ENCODE data around the gene ST6GALNAC2.

The ST6GALNAC2 gene

DNA sequence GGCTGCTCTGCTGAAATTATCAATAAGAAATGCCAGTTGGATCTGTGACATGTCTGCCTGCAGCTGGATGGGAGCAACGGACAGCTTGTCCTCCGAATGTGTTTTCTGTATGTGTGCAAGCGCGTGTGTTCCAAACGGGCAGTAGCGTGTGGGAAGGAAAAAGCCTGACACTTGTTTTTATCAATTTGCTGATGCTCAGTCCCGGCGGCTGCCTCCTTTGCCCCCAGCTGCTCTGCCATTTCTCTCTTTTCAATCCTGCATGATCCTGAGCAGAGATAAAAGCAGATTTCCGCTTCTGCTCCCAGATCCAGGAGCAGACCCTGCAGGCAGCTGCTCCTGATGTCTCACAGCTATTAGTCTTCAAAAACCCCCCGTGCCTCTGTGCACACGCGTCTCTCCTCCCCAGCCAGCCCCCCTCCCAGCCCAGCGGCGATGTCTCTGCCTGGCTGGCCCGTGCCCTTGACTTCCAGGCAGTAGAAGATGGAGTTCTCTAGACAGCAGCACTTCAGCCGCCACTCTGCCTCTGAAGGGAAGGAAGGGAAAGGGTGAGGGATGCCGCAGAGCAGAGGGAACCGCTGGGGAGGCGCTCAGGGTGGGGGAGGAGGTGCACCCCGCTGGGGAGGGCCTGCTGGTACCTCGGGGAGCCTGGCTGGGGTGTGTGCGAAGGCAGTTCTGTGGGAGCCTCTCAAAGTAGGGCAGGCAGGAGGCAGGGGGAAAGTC is 41.7 kb downstream of the ST6GALNAC2 start:
- Histone ChIP-seq H3K4me1 (ENCODE audit: control insufficient read depth in 1 of 2, insufficient read depth in 1 of 2, low read depth in 1 of 2, low read length in 1 of 2) (peaks cover 4 to 27% of the 10 kb centered on the region in 2 experiments), H3K36me3 (no peaks in the 10 kb centered on the region), H3K27ac (no peak overlapping the region), H3K4me3 (ENCODE audit: low read depth in 1 of 2, low read length in 1 of 2) (no peak overlapping the region), H3K9me3 (no peaks in the 10 kb centered on the region), H3K27me3 (peaks cover 76% of the 10 kb centered on the region)
- TF ChIP-seq, protein P1, sequence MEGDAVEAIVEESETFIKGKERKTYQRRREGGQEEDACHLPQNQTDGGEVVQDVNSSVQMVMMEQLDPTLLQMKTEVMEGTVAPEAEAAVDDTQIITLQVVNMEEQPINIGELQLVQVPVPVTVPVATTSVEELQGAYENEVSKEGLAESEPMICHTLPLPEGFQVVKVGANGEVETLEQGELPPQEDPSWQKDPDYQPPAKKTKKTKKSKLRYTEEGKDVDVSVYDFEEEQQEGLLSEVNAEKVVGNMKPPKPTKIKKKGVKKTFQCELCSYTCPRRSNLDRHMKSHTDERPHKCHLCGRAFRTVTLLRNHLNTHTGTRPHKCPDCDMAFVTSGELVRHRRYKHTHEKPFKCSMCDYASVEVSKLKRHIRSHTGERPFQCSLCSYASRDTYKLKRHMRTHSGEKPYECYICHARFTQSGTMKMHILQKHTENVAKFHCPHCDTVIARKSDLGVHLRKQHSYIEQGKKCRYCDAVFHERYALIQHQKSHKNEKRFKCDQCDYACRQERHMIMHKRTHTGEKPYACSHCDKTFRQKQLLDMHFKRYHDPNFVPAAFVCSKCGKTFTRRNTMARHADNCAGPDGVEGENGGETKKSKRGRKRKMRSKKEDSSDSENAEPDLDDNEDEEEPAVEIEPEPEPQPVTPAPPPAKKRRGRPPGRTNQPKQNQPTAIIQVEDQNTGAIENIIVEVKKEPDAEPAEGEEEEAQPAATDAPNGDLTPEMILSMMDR (IDR thresholded peaks at IDR 0.05), result no peak

DNA sequence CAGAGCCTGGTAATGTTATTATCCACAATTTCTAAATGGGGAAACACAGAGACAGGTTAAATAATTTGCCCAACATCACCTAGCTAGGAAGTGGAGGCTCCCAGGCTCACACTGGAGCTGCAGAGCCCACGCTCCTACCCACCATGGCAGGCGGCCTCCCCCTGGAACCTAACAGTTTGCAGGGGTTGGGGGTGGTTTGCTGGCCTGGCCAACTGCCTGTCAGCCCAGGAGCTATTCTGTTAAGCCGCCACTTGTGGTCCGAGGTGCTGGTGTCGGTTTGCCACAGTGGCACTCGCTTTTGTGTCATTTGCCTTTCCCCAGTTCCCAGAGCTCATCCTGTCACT is 42.2 kb downstream of the ST6GALNAC2 start:
- peaks cover 82% of the 10 kb centered on the region for H3K27me3 ChIP-seq
- H3K27ac ChIP-seq, result no peak overlapping the region
- no peak overlapping the region for H3K4me3 ChIP-seq (ENCODE audit: low read depth in 1 of 2, low read length in 1 of 2)
- no peaks in the 10 kb centered on the region for H3K9me3 ChIP-seq
- no peaks in the 10 kb centered on the region for H3K36me3 ChIP-seq
- TF ChIP-seq, protein P1 (IDR thresholded peaks at IDR 0.05), result no peak
- H3K4me1 ChIP-seq (ENCODE audit: control insufficient read depth in 1 of 2, insufficient read depth in 1 of 2, low read depth in 1 of 2, low read length in 1 of 2), result peaks cover 5 to 22% of the 10 kb centered on the region in 2 experiments

DNA sequence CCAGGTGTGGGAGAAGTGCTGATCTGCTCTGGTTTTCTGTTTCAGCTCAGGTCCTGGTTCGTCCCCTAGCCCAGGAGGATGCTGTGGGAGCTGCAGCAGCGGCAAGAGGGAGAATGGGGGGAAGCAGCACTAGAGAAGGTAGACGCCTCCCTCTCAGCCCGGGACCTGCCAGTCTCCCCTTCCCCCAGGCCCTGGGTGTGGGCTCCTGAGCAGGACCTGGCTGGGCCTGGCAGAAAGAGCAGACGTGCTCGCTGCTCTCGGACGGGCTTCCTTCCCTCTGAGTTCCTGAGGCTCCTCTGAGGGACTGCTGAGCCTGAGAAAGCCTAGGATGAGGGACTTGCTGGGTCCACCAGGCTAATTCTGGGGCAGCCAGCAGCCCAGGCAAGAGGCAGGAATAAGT is 42.7 kb downstream of the ST6GALNAC2 start:
- Histone ChIP-seq H3K4me1 (ENCODE audit: control insufficient read depth in 1 of 2, insufficient read depth in 1 of 2, low read depth in 1 of 2, low read length in 1 of 2) (peaks cover 9 to 20% of the 10 kb centered on the region in 2 experiments), H3K4me3 (ENCODE audit: low read depth in 1 of 2, low read length in 1 of 2) (no peak overlapping the region), H3K9me3 (no peaks in the 10 kb centered on the region), H3K27me3 (peaks cover 87% of the 10 kb centered on the region), H3K27ac (no peak overlapping the region), H3K36me3 (no peaks in the 10 kb centered on the region)
- TF ChIP-seq, protein P1 (IDR thresholded peaks at IDR 0.05), result no peak

DNA sequence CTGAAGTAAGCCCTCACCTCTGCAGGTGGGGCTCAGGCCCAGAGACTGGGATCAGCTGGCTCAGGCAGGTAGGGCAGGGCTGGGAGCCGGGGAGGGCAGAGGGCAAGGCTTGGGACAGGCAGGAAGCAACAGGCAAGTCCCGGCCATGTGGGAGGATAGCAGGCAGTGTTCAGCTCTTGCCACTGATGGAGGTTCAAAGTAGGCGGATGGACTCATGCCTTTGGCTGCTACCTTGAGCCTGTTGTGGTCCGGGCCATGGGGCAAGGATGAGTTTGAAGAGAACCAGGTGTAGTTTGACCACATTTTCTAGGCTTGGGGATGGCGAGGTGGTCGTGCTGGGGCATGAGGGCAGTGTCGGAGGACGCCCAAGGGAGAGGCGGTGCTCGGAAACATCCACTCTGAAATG is 43.1 kb downstream of the ST6GALNAC2 start:
- H3K4me3 ChIP-seq (ENCODE audit: low read depth in 1 of 2, low read length in 1 of 2), result no peak overlapping the region
- peaks cover 91% of the 10 kb centered on the region for H3K27me3 ChIP-seq
- no peaks in the 10 kb centered on the region for H3K9me3 ChIP-seq
- no peak overlapping the region for H3K27ac ChIP-seq
- no peaks in the 10 kb centered on the region for H3K36me3 ChIP-seq
- TF ChIP-seq, protein P1 (IDR thresholded peaks at IDR 0.05), result no peak
- peaks cover 14 to 19% of the 10 kb centered on the region in 2 experiments for H3K4me1 ChIP-seq (ENCODE audit: control insufficient read depth in 1 of 2, insufficient read depth in 1 of 2, low read depth in 1 of 2, low read length in 1 of 2)

DNA sequence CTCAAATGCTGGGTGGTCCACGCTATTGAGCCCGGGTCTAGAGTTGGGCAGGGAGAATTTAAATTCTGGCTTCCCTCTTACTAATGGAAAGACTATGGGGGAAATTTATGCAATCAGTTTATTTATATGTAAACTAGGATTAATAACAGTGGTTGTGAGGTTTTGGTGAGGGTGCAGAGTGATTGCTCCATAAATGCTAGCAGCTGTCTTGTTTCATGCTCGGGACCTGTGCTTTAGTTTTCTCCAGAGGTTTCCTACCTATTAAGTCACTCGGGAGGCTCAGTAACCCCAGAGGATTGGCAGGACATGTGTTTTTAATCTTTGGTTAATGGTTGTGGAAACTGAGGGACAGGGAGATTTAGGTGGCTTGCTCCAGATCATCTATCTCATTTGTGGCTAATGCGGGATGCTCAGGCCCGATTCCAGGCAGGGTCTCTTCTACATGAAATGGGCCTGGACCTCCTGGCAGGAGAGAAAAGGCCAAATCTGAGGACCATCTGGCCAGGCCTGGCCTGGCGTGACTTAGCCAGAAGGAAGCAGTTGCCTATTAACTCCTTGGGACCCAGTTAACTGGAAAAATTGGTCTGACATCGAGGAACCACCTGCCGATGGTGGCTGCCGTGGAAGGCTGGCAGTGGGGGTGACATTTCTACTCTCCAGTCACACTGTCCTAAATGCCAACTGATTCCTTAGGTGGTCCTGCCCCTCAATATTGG is 43.8 kb downstream of the ST6GALNAC2 start:
- Histone ChIP-seq H3K36me3 (no peaks in the 10 kb centered on the region), H3K27ac (no peak overlapping the region), H3K4me1 (ENCODE audit: control insufficient read depth in 1 of 2, insufficient read depth in 1 of 2, low read depth in 1 of 2, low read length in 1 of 2) (peaks cover 12 to 14% of the 10 kb centered on the region in 2 experiments), H3K9me3 (no peaks in the 10 kb centered on the region), H3K27me3 (peaks cover 95% of the 10 kb centered on the region), H3K4me3 (ENCODE audit: low read depth in 1 of 2, low read length in 1 of 2) (no peak overlapping the region)
- TF ChIP-seq, protein P1 (IDR thresholded peaks at IDR 0.05), result no peak
